Urothelium cell line (cell line): ENCODE data around the gene PLEKHA1.

Experiments
- DNase-seq: peaks from one replicate; pipeline ENCODE4 v3.0.0; 2011; ENCODE audit warnings: low spot score, mixed read lengths
- FAIRE-seq: peaks from 2 replicates; lab custom pipeline; 2011; peaks lifted over from hg19 to GRCh38; lab: Jason Lieb, UNC

Gene PLEKHA1

DNA sequence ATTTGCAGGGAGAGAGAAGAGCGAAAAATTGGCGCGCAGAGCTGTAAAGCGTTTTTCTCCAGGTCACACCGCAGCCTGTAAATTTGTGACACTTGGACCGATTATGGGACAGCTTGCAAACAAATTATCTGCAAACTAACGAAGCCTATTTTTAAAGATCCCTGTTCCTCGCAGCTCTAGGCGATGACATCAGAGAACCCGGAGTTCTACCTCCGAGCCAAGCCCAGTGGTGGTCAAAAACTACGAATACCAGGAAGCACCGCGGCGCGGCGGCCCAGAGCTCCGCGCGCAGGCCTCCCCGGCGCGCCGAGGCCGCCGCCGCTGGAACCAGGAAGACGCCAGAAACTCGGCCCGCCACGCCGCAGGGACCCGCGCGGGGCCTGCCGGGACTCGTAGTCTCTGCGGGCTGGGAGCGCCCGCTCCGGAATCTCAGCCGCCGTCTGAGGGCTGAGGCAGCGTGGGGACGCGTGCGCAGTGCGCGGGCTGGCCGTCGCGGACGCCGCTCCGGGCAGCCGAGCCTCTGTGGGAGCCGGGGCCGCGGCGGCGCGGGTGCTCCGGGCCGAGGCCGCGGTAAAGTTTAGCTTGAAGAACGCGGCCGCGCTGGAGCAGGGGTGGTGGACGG, at the start of gene PLEKHA1:
Gene PLEKHA1, plus strand, starts transcription at position 472 of the 622 bp plus-strand sequence. CDS start 18,493 bp downstream, outside the sequence.
- peak; percentile 95 for DNase-seq
- no peak for FAIRE-seq

DNA sequence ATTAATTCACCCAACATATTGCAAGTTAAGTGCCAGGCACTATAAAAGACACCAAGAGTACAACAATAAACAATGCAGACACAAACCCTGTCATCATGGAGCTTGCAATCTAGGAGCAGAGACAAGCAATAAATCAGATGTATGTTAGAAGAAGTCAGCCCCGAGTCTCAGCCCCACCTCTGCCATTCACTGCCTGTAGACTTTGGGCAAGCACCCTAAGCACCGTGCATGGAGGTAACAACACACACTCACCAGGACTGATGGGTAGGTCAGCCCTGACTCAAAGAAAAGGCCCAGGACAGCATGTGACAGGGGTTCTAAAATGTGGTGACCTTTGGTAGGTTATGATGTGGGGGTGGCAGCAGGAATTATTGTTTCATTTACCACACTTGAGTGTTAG, 49.3 kb upstream of the PLEKHA1 start:
- FAIRE-seq (no peak), DNase-seq (no peak)

DNA sequence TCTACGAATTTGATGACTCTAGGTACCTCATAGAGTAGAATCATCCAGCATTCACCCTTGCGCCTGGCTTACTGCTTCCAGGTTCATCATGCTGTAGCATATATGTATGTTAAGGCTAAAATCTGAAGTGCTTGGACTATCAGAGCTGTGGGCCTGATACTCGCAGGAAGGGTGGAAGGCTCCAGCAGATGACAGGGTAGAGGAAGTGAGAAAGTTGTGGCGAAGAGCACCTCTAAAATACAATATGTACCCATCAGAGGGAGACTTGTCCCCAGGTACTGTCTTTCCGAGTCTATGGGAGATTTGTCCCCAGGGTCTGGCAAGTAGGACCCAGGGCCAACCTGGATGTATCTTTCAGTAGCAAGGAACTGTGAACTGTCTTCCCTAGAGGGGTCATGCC, 48.1 kb upstream of the PLEKHA1 start:
- FAIRE-seq = no peak

DNA sequence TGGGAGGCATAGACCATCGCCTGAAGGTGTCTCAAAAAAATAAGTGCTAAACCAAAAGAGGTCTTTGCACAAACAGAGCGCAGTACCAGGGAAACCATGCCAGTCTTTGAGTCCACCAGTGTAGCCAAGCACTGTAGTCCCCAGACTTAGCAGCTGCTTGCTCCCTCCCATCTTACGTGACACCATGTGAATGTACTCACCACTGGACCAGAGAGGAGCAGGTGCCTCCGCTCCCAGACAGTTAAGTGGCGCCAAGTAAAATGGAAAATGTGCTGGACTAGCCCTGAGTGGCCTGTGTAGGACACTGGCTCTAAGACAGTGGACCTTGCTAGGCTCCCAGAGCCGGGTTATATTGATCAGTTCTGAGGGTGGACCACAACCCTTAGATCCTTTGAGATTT, 47.7 kb upstream of the PLEKHA1 start:
- DNase-seq (no peak), FAIRE-seq (no peak)

More for the DNA sequence above, 48.1 kb upstream of the PLEKHA1 start:
- no peak for DNase-seq

DNA sequence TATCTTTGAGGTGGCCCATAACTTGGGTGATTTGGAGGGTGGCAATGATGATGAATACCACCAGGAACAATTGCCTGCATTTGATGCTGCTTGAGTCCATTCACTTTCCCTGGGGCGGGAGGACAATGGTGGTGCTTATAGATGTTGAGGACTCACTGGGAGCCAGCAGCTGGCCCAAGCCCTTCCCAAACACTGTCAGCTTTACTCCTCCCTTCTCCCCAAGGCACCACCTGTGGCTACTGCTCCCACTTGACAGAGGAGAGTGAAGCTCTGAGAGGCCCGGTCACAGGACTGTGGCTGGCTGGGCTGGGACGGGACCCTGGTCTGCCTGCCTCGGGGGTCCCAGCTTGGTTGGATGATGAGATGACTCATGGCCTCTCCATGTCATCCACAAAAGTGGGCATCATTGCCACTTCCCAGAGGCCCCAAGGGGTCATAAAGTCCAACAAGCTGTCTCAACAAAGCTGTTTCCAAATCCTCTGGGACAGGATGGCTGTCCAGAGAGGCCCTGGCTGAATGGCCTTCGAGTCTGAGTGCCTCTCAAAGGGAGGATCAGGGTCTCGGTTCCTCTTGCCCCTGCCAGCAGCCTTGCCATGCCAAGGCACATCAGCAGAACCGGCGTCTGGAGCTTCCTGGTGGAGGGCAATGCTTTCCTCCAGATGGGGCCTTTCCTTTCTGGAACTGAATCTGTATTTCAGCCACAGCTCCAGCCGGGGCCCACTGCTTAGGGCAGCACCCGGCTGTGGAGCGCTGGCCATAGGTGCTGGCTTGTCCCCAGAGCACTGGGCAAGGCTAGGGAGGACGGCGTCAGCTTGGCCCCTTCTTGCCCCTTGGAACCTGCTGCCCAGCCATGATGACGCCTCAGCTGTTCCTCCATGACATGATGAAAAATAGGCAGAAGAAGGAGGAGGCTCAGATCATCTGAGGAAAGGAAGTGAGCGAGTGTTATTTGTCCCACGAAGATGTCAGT, 47.0 kb upstream of the PLEKHA1 start:
- no peak for DNase-seq
- no peak for FAIRE-seq

DNA sequence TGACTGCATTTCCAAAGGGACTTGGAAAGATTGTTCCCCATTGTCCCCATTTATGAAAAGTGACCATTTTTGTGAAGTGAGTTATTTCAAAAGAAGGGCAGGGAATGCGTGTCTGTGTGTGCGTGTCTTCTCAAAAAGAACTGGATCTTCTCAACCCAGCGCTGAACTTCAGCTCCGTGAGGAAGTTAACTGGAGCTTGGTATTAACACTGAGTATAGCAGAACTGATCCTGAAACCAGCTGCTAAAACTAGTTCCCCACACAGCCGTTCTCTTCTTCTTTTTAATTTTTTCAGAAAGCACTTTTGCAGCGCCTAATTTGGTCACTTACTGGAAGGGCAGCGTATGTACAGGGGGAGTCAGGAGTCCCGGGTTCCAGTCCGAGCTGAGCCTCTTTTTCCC, 45.8 kb upstream of the PLEKHA1 start:
- FAIRE-seq (no peak), DNase-seq (no peak)

DNA sequence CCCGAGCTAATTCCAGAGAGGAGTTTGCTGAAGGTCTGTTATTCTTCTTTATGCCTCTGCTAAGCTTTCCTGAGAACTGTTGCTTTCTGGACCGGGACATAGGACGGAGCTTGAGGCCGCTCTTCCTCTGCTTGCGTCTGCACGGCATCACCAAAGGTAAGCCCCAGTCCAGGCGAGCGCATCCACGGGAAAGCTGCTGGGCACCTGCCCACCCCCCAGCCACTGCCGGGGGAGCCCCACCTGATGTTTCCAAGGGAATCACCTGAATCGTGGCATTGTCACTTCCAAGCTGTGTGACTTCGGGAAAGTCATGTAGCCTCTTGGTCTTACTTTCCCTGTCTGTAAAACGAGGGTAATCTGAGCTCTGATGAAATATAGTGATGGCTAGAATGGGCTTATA, 45.1 kb upstream of the PLEKHA1 start:
- FAIRE-seq = no peak
- no peak for DNase-seq

DNA sequence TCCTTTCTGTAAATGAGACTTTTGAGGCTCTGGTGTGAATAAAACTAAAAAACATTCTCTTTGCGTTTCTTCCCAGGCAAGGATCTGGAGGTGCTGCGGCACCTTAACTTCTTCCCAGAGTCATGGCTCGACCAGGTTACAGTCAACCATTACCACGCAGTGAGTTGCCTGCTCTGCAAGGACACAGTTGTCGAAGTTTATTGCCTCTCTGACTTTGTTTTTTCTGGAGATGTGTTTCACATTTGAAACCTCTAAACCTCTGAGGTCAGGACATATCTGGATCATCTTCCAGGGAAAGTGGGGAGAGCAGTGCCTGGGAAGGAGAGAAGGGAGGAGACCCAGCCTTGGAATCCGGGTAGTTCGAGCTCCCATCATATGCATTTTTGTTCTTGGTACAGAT, 43.4 kb upstream of the PLEKHA1 start:
- FAIRE-seq (no peak), DNase-seq (no peak)

DNA sequence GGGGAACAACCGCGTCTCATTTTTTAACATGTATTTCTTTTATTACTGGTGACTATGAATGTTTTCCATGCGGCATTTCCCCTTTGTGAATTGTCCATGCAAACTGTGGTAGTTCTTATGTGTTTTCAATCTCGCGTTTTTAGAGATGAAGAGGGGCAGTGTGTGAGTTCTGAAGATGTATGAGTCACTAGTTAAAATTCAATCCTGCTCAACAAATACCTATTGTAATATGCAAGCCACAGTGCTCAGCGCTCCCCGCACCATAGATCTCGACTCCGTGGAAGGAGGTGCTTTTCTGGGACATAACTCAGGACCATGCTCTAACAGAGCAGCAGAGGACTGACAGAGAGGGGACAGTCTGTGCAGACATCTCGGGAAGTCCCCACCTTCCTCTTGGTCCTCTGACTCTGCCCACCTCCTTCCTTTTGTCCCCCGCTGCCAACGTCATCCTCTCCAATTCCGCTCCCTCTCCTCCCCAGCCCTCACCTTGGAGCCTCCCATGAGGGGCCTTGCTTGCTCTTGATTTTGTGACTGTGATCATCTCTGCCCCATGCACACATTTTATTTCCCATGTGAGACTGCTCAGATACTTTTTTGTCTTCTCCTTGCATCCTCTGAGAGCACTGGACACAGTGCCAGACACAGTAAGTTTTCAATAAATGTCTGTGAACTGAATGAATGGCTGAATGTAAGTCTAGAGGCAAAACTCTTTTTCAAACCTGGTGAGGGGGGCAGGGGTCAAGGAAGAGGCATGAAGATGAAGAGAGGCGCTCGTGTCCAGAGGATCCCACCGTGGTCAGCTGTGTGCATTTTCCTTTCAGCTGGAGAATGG, 42.7 kb upstream of the PLEKHA1 start:
- FAIRE-seq = no peak
- DNase-seq = peak; percentile 33

DNA sequence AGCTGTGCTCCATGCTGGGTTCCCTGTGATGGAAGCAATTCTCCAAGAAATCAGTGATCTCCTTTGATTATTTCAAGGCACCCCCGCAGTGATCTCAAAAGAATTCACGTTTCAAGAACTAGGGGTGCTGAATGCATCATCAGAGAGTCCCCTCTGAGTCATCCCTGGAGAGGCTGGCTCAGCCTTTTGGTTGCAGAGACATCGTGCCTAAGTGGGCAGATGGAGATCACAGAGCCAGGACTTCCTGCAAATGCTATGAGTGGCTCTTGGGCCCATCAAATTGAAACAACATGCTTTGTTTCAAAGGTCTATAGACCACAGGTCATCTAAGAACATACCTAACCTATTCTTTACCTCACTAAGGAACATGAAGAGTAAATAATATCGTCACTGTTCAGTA, 41.5 kb upstream of the PLEKHA1 start:
- FAIRE-seq (no peak), DNase-seq (no peak)

DNA sequence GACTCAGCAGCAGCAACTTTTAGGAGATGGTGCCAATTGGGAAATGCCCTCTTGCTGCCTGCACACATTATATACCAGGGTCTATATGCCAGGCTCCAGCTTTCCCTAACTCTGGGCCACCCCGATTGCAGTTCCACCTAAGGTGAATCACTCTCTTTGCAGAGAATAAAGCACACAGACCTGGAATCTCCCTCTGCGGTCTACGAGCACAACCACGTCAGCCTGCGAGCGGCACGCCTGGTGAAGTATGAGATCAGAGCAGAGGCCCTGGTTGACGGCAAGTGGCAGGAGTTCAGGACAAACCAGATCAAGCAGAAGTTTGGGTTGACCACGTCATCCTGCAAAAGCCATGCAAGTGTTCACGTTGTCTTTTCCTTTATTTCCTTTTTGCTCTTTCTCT, 38.2 kb upstream of the PLEKHA1 start:
- DNase-seq = peak; percentile 12
- FAIRE-seq = no peak

DNA sequence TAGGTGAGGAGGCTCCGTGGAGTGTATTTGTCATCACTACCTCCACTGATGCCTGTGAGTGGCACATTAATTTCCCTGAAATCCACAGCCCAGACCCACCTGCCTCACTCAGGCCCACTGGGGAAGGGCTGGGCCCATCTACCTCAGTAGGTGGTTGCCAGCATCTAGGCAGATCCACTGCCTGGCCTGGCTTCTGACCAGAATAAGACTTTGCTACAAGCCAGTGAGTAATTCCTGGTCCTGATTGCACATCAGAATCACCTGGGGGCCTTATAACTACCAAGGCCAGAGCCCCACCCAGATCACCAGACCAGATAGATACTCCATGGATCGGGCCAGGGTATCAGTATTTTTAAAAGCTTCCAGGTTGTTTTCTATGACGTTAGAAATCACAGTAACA, 37.5 kb upstream of the PLEKHA1 start:
- no peak for DNase-seq
- no peak for FAIRE-seq

DNA sequence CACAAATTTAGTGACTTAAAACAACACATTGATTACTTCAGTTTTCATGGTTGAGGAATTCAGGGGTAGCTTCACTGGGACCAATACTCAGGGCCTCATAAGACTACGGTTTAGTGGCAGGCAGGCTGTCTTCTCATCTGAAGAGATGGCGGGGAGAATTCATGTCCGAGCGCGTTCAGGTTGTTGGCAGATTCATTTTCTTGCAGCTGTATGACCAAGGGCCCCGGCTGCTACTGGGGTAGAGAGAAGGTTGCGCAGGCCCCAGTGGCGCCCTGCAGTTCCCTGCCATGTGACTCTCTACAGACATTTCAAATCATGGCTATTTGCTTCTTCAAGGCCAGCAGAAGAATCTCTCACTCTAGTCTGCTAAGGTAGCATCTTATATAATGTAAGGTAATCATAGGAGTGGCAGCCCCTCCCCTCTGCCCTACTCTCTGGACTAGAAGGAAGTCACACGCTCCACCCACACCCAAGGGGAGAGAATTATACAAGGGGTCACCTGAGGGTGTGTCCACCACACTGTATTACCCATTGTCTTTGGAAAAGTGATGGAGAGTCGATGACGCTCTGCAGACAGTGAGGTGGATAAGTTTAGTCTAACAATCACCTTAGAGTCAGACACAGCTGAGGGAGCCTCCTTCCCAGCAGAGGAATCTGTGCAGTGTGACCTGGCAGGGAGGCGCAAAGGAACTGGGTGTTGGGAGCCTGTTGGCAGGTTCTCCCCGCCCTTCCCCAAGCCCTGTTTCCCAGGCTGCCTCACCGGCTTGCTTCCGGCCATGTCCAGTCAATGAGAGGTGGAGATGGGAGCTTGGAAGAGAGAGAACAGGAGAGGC, 35.7 kb upstream of the PLEKHA1 start:
- no peak for DNase-seq
- no peak for FAIRE-seq

DNA sequence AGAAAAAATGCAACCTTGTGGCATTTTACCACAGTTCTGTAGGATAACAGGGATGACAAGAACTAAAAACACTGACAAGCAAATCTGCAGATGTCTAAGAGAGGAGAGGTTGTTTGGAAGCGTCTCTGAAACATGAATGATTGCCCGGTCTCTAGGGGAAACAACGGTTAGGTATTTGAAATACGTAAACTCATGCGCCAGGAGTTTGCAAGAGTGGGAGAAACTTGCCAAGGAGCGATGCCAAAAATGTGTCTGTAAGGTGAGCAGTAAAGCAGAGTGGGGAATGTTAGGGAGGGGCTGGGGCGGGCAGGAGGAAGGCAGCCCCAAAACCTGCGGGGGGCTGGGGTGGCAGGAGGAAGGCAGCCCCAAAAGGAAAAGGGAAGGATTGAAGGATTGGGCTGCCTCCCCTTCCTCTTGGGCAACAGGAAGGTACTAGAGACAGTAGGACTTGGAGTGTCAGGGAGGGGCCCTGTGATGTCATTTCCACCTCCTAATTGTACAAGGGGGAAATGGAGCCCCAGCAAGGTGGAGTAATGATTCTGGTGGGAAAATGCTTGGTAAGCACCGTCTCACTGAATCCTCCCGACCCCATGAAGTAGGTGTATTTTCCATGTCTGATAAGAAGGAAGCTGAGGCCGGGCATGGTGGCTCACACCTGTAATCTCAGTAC, 33.2 kb upstream of the PLEKHA1 start:
- DNase-seq (no peak), FAIRE-seq (no peak)

DNA sequence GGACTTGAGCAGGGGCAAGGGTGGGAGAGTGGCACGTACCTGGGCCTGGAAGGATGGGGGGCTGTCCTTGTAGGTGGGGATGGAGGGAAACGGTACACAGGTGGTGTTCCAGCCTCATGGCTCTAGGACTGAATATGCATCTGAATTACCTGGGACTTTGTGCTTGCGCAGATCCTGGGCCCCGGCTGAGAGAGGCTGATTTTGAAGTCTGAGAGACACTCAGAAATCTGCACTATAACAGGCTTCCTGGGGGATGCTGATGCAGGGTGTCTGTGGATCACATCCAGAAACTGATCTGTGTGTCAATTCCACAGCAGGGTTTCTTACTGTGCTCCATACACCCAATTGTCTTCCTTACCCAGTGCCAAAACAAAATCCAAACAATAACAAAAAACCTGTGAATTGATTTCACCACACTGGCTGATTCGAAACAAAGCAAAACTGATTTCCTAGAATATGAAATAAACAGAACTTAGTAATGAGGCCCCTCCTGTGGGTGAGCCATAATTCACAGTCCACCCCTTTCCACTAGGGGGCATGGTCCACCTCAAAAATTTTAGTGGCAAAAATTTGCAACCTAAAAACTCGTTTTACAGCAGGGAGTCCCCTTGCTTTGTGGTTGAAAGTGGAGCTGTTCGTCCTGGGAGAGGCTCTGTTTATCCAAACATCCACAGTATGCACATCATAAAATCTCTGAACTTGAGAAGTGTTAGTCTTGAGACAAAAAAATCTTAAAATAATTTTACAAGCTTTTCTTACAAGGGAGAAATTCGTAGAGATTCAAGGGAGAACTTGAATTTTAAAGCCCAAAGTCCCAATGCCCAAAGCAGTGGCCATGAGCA, 32.0 kb upstream of the PLEKHA1 start:
- peak; percentile 53 for DNase-seq
- FAIRE-seq = no peak

DNA sequence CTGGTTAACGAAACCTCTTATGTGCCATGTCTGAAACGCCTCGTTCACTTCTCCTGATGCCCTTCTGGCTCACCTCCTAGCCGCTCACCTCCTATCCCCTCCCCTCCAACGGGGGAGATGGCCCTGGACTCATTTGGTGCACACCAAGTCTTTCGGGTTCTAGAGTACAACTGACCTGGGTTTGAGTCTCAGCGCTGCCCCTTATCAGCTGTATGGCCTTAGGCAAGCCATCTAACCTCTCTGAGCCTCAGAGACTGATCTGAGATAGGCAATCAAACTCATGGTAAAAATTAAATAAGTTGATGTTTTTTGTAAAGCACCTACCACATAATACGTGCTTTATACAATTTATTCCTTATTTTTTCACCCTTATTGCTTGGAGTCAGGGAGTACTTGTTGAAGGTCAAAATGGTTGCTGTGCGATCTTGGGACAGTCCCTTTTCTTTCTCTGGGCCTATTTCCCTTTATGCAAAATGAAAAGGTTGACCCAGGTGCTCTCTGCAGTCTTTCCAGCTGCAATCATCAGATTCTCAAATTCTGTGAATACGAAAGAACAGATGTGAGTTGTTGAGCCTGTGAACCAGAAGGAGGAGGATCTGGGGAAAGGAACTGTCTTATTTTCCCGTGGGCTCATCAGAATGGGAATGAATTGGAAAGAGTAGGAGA, 31.2 kb upstream of the PLEKHA1 start:
- FAIRE-seq (no peak), DNase-seq (no peak)

DNA sequence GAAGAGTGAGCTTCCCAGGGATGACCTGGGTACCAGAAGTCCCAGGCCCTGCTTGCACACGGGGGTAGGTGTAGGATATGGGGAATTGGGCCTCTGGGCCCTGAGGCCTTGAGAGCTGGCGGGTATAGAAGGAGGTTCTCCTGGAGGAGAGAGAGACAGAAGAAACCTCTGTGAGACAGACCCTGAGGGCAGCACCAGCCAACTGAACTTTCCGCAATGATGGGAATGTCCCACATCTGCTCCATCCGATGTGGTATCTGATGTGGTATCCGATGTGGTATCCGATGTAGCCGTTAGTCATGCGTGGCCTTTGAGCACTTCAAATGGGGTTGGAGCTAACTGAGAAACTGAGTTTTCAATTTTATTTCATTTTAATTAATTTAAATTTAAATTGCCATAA, 30.6 kb upstream of the PLEKHA1 start:
- no peak for DNase-seq
- no peak for FAIRE-seq

DNA sequence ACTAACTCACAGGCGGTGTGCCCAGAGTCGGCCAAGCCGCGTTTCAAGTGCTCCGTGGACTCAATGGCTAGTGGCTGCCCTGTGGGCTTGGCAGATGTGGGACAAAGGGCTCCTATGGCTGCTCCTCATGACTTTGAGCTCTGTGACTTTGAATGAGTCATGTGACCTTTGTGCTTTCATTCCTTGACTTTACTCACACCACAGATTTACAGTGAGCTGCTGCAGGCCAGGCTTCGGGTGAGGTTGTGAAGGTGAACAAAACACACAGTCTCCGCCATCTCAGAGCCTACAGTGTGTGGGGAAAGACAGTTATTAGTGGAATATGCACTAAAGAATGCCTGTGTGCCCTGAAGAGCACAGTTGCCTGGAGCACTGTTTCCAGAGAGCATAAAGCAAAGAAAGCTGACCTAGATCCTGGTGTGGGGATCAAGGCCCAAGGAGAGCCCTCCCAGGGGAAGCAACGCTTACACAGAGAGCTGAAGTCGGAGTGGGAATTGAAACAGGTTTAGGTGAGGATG, 29.7 kb upstream of the PLEKHA1 start:
- FAIRE-seq (no peak), DNase-seq (peak; percentile 14)
